Cardiac muscle cell (in vitro differentiated cells and primary cell): ENCODE results near the gene OR2A42. TPM values are rescaled to one million over a fixed set of nuclear protein-coding genes. Genes with fewer than 3 reads are reported as not detected.
"Not testable (repeated sequence)": the region's sequence is repeated elsewhere in the genome, so short reads cannot be mapped to it uniquely, and the experiment has no call there.

Experiments
- DNase-seq, 2 donors: peaks; one replicate each; pipeline versions ENCODE4 v3.0.0 to v3.0.0-alpha.2; 2010 to 2017; ENCODE audit warnings: low read depth in 1 of 2, low spot score in 1 of 2
- H3K27ac ChIP-seq: fragments of 200-600 bp; sonication (generic); 2 replicates; pipeline ENCODE4 v1.5.1; 2016
- H3K27me3 ChIP-seq: fragments of 200-600 bp; sonication (generic); 2 replicates; pipeline ENCODE4 v1.6.0; 2016; ENCODE audit warnings: control low read depth
- H3K36me3 ChIP-seq: fragments of 200-600 bp; sonication (generic); 2 replicates; pipeline ENCODE4 v1.5.1; 2016; ENCODE audit warnings: control low read depth
- H3K4me1 ChIP-seq: fragments of 200-600 bp; sonication (generic); 2 replicates; pipeline ENCODE4 v1.8.1; 2017; ENCODE audit warnings: low read depth, mild to moderate bottlenecking, mixed run types
- H3K4me3 ChIP-seq: fragments of 200-600 bp; sonication (generic); 2 replicates; pipeline ENCODE4 v1.5.1; 2016; ENCODE audit warnings: mild to moderate bottlenecking
- H3K9me3 ChIP-seq: fragments of 200-600 bp; sonication (generic); 2 replicates; pipeline ENCODE4 v1.5.1; 2017; ENCODE audit warnings: low read depth, mild to moderate bottlenecking, control low read depth
- polyA plus RNA-seq: library from polyadenylated mRNA; unstranded; fragments of >200 nt; fragmentation: Nextera tagmentation; extraction: Ambion mirVana; gene quantifications from 2 replicates; pipeline ENCODE4 v1.2.1, GENCODE V29; 2016
- total RNA-seq: library from RNA; depleted of rRNA; stranded (reverse); fragments of >200 nt; gene quantifications from 2 replicates; pipeline ENCODE4 v1.2.3, GENCODE V29; 2016
- TF ChIP-seq, protein P1 (sequence below): IDR thresholded peaks from 2 replicates; pipeline ENCODE4 v1.5.1; 2012; ENCODE audit warnings: low read depth, mild to moderate bottlenecking, low read length

Gene OR2A42
- total and polyA plus RNA-seq, 2 experiments from 2014 or later: not detected

DNA sequence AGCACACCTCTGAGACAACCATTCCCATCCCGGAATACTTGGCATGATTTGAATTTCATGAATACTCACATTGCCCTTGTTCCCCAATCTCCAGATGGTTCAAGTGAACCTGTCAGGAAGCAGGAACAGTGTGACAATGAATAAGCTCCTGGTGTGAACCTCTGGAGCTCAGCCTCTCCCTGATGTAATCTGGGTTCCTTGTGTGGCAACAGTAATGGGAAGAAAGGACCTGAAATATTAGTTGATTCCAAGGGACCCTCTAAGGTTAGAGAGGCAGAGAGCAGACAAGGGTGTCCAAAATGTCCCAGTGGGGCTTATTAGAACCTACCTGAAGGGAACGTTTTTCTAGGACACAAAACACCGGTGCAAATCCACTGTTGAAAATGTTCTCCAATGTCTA is 16.7 kb upstream of the OR2A42 start:
- peak in 1 of 2 donors; percentile 68 for DNase-seq
- Histone ChIP-seq H3K27ac (no peak overlapping the region), H3K36me3 (no peaks in the 10 kb centered on the region), H3K9me3 (no peaks in the 10 kb centered on the region), H3K4me3 (no peak overlapping the region), H3K27me3 (no peaks in the 10 kb centered on the region), H3K4me1 (no peaks in the 10 kb centered on the region)
- TF ChIP-seq, protein P1, sequence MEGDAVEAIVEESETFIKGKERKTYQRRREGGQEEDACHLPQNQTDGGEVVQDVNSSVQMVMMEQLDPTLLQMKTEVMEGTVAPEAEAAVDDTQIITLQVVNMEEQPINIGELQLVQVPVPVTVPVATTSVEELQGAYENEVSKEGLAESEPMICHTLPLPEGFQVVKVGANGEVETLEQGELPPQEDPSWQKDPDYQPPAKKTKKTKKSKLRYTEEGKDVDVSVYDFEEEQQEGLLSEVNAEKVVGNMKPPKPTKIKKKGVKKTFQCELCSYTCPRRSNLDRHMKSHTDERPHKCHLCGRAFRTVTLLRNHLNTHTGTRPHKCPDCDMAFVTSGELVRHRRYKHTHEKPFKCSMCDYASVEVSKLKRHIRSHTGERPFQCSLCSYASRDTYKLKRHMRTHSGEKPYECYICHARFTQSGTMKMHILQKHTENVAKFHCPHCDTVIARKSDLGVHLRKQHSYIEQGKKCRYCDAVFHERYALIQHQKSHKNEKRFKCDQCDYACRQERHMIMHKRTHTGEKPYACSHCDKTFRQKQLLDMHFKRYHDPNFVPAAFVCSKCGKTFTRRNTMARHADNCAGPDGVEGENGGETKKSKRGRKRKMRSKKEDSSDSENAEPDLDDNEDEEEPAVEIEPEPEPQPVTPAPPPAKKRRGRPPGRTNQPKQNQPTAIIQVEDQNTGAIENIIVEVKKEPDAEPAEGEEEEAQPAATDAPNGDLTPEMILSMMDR: no peak

DNA sequence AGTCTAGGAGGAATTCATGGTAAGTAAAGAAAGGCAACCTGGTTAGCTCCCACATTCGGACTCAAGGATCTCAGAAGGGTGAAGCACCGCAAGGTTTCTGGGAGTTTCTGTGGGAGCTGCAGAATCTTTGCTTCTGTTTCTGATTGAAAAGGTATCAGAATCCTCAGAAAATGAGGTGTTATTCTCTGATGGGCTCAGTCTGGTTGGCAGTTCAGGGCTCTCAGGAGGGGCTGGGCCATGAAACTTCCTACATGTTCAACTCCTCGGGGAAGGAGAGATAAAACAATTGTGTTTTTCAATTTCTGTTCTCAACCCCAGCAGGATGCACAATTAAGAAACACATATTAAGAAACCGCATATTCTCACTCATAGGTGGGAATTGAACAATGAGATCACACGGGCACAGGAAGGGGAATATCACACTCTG is 16.1 kb upstream of the OR2A42 start:
- Histone ChIP-seq H3K36me3 (no peaks in the 10 kb centered on the region), H3K27me3 (no peaks in the 10 kb centered on the region), H3K4me3 (no peak overlapping the region), H3K4me1 (no peaks in the 10 kb centered on the region), H3K9me3 (no peaks in the 10 kb centered on the region), H3K27ac (no peak overlapping the region)
- DNase-seq: no peak
- TF ChIP-seq, protein P1: no peak

DNA sequence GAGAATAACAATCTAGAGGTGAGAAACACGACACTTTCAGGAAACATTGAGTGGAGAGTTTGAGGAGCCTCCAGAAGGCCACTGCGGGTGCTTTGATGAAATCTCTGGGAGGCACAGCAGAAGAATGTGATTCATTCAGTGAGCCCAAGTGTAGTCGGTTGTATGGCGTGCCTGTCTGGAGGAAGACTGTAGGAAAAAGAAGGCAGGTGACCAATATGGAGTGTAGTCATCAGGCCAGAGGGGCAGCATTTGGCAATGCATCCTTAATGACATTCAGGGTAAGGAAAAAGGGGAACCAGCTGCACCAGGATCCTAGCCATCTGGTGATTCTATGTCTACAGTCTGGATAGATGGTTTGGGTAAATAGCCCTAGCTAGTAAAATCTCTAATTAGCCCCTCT is 12.9 kb upstream of the OR2A42 start:
- H3K27ac ChIP-seq, DNase-seq, H3K4me3 ChIP-seq, H3K36me3 ChIP-seq, H3K9me3 ChIP-seq, H3K27me3 ChIP-seq, H3K4me1 ChIP-seq: not testable (repeated sequence)

DNA sequence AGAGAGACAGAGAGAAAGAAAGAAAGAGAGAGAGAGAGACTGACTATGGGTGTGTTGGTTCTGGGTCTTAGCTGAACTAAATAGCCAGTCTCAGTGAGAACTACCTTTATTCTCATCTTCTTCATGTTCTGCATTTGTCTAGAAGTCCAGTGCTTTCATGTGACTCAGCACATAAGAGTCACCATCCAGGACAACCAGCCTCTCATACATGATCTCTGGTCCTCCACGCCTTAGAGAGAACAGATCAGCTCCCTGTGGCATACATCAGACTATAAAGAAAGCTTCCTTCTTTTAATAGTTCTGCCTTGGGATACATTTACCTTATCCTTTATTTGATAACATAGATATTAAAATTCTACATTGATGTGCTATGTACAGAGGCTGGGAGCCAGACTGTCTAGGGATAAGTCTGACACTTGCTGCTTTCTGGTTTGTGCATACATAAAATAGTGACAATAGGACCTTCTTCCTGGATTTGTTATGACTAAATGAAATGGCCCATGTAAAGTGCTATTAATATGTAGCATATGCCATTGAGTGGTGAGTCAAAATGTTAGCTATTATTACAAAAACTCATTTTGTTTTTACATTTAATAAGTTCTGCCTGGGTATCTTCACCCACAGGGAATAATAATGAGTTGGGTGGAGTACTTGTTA is 8.4 kb upstream of the OR2A42 start:
- not testable (repeated sequence) for H3K27ac ChIP-seq, H3K9me3 ChIP-seq, DNase-seq, H3K27me3 ChIP-seq, H3K4me1 ChIP-seq, H3K4me3 ChIP-seq, H3K36me3 ChIP-seq

DNA sequence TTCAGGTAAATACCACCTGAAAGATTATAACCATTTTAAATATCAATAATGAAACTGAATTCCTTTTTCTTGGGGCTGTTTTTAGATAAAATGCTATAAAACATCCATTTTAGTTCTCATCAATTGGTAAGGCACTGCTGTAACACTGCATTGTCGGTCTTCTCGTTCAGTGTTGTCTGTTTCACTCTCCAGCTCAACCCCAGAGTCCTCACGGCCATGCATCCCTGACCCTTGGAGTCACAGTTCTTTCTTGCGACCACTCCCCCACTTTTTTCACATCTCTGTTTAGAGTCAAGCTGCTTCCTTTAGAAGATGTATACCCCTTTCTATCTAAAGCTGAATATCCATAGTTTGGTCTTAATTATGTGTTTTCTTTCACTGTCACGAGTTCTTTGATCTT is 7.6 kb upstream of the OR2A42 start:
- H3K27ac ChIP-seq, H3K4me3 ChIP-seq, H3K4me1 ChIP-seq, DNase-seq, H3K27me3 ChIP-seq, H3K36me3 ChIP-seq, H3K9me3 ChIP-seq: not testable (repeated sequence)

DNA sequence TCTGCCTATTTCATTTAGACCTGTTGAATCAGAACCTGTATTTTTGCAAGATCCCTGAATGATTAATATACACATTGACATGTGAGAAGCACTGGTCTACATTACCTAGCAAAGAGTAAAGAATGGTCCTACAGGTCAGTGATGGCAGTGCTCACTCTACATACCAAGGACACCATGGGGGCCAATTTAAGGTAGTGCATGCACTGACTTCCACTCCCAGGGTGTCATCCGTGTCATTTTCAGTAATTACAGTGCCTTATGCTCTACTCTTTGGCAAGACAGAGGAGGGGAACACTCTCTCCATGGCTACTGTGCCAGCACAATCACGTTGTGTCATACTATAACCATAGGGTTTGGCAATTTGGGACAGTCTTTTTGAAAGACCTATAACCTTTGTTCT is 6.0 kb upstream of the OR2A42 start:
- not testable (repeated sequence) for H3K4me3 ChIP-seq, H3K9me3 ChIP-seq, H3K27me3 ChIP-seq, H3K27ac ChIP-seq, DNase-seq, H3K36me3 ChIP-seq, H3K4me1 ChIP-seq

DNA sequence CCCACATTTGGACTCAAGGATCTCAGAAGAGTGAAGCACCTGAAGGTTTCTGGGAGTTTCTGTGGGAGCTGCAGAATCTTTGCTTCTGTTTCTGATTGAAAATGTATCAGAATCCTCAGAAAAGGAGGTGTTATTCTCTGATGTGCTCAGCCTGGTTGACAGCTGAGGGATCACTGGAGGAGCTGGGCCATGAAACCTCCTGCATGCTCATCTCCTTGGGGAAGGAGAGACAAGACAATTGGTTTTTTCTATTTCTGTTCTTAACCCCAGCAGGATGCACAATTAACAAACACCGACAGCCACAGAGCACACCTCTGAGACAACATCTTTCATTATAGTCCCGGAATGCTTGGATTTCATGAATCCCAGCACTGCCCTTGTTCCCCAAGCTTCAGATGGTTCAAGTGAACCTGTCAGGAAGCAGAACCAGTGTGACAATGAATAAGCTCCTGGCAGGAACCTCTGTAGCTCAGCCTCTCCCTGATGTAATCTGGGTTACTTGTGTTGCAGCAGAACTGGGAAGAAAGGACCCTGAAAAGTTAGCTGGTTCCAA is 799 bp downstream of the OR2A42 start:
- H3K36me3 ChIP-seq, DNase-seq, H3K4me1 ChIP-seq, H3K4me3 ChIP-seq, H3K9me3 ChIP-seq, H3K27ac ChIP-seq, H3K27me3 ChIP-seq: not testable (repeated sequence)

DNA sequence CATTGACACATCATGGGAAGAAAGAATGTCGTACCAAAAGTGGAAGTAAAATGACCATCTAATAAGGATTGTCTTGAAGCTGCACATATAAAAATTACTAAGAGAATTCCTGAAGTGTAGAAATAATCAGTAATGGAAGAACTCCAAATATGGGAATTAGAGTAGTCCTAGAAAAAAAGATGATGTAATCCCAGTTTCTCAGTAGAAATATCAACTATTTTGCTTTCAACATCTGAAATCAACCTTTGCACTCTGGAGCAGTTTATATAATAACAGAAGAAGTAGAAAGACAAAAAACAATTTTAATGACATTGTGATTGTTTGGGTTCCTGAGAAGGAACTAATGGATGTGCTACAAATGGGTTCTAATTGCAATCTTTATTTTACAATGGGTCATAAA is 6.4 kb downstream of the OR2A42 start:
- H3K27me3 ChIP-seq, DNase-seq, H3K9me3 ChIP-seq, H3K4me1 ChIP-seq, H3K4me3 ChIP-seq, H3K27ac ChIP-seq, H3K36me3 ChIP-seq: not testable (repeated sequence)

DNA sequence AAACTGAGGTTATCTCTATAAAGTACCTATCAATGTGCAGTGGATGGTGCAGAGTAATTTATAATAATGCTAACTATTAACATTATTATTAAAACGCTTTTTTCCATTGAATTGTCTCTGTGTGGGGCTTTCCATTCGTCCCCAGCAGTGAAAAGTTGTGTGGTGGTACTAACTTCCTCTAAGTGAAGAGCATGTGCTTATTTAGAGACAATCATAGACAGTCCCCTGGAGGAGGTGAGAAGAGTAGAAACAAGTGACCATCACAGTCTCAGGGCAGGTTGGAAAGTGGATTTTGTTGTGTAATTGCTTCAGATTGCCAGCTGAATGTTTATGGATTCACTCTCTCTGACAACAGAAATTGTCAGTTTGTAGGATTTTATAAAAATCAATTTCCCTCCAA is 8.4 kb downstream of the OR2A42 start:
- DNase-seq, H3K9me3 ChIP-seq, H3K4me1 ChIP-seq, H3K27ac ChIP-seq, H3K27me3 ChIP-seq, H3K36me3 ChIP-seq, H3K4me3 ChIP-seq: not testable (repeated sequence)

DNA sequence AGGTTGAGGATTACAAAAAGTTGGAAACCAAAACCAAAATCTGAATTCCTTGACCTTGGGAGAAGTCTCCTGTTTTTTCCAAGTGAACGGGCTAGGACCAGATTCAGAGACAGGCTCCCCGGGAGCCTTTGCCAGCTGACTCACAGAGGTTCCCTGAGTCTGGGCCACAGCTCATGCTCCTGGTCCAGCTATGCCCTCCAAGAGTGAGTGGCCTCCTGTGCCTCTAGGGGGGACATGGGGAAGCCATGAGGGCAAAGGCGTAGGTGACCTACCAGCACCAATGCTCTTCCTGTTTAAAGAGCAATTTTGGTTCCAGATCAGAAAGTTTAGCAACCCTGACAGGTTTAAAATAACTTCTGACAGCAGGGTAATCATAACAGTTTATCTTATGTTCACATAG is 10.6 kb downstream of the OR2A42 start:
- H3K4me3 ChIP-seq, H3K36me3 ChIP-seq, H3K27me3 ChIP-seq, H3K9me3 ChIP-seq, DNase-seq, H3K27ac ChIP-seq, H3K4me1 ChIP-seq: not testable (repeated sequence)

DNA sequence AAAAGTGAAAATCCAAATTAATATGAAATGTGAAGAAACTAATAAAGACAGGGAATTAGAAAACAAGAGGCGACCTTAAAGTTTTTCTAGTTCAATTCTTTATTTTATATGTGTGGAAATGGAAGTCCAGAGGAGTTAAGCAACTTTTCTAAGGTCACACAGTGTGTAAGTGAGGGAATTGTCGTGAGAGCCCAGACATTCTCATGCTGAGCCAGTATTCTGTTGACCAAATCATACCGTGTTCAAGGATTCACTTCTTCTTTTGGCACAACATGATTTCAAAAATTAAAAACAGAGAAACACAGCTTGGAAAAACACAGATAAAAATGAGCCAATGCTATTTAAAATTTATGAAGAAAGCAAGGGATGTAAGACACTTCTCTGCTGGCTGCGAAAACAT is 12.5 kb downstream of the OR2A42 start:
- H3K9me3 ChIP-seq, H3K27me3 ChIP-seq, H3K27ac ChIP-seq, H3K4me1 ChIP-seq, H3K36me3 ChIP-seq, H3K4me3 ChIP-seq, DNase-seq: not testable (repeated sequence)

DNA sequence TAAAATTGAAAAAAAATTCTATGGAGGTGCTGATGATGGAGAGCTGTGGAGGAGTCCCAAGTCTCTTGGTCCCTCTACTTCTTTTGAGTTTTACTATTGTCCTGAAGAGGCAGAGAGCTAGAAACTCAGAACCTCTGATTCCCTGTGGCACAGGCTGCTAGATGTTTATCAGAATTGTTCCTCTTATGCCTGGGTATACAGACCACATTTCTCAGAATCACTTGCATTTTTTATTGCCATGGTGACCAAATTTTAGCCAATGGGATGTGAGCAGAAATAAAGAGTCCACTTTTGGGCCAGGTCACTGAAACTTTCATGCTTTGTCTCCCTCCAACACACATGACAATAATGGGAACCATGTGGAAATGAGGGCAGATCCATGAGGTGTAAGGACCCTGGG is 15.7 kb downstream of the OR2A42 start:
- H3K36me3 ChIP-seq, H3K27me3 ChIP-seq, DNase-seq: not testable (repeated sequence)

DNA sequence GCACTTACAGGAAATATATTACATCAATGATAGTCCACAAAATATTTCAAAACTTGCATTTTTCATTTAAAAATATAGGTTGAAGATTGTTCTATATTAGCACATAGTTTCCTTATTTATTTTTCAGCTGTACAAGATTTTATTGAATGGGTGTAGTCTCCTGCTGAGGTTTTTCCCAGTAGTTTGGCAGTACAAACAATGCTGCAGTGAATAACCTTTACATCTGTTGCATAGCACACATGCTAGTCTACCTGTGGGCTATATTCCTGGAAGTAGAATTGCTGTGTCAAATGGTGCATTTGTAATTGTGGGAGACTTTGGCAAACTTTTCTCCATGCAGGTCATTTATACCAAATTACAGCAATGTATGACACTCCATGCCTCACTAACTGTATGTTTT is 18.9 kb downstream of the OR2A42 start:
- H3K36me3 ChIP-seq, H3K4me1 ChIP-seq, H3K4me3 ChIP-seq, H3K27ac ChIP-seq, H3K9me3 ChIP-seq, H3K27me3 ChIP-seq, DNase-seq: not testable (repeated sequence)

More for the DNA sequence above, 15.7 kb downstream of the OR2A42 start:
- H3K9me3 ChIP-seq, H3K27ac ChIP-seq, H3K4me1 ChIP-seq, H3K4me3 ChIP-seq: not testable (repeated sequence)
